Colonic mucosa (tissue), 4 donors: Measurements from ENCODE around the gene ACBD6. TPM values are rescaled to one million over a fixed set of nuclear protein-coding genes. Genes with fewer than 3 reads are reported as not detected.

Experiments used
- DNase-seq: peaks from one replicate; pipeline ENCODE4 v3.0.0-alpha.2; 2020
- H3K27ac ChIP-seq: fragments of 200-600 bp; one replicate; pipeline ENCODE4 v1.8.0; 2021
- H3K27me3 ChIP-seq: fragments of 200-600 bp; one replicate; pipeline ENCODE4 v1.8.0; 2021
- H3K36me3 ChIP-seq: fragments of 200-600 bp; one replicate; pipeline ENCODE4 v1.8.0; 2021
- H3K4me1 ChIP-seq: fragments of 200-600 bp; one replicate; pipeline ENCODE4 v1.8.0; 2021; ENCODE audit warnings: mild to moderate bottlenecking
- H3K4me3 ChIP-seq: fragments of 200-600 bp; one replicate; pipeline ENCODE4 v1.8.0; 2021
- H3K9ac ChIP-seq, 2 donors: one replicate each; pipeline ENCODE4 v1.7.0; 2013; ENCODE audit warnings: control low read depth in 2 of 2, low read depth in 2 of 2, low read length in 2 of 2
- H3K9me3 ChIP-seq: fragments of 200-600 bp; one replicate; pipeline ENCODE4 v1.8.0; 2021
- CTCF ChIP-seq: fragments of 200-600 bp; IDR thresholded peaks from one replicate; pipeline ENCODE4 v1.8.0; 2022; ENCODE audit warnings: antibody characterized with exemption, mild to moderate bottlenecking
- intact Hi-C: fragments of 100-400 bp; cut with DNase I; formaldehyde crosslinking; loops from one replicate; pipeline ENCODE4 v1.14.1; 2022
- total RNA-seq, 2 donors: library from RNA; stranded (reverse); fragmentation: NEBNext Ultra II Directional in 1 of 2; extraction: Animal tissue kit (Norgen Biotek cat#: 25700) in 1 of 2; gene quantifications; one replicate each; pipeline ENCODE4 v1.2.1, GENCODE V29; 2021
- donor health status: healthy.
- donor health status: DM: no; HTN: no; CAD: no.
- donor health status: DM: no; HTN: no; CAD: no.

Gene ACBD6
- total RNA-seq, 2 donors from 2014 or later = 16.1 to 25.8 TPM

- Histone ChIP-seq H3K9ac (no peak overlapping the region), H3K27ac (no peak overlapping the region), H3K36me3 (no peaks in the 10 kb centered on the region), H3K4me1 (no peaks in the 10 kb centered on the region), H3K9me3 (no peaks in the 10 kb centered on the region), H3K27me3 (peaks cover 13% of the 10 kb centered on the region), H3K4me3 (no peak overlapping the region)
- intact Hi-C loops = loop anchor here (2.0 kb wide), 2 partner anchors 163 to 225 kb away; no protein-coding TSS in a partner anchor
- no peak for DNase-seq
- TF ChIP-seq CTCF = no peak
Observed at GRCh38 chr1:180253585-180254495, 248.5 kb downstream of the ACBD6 start.

- H3K4me1 ChIP-seq = no peaks in the 10 kb centered on the region
- peaks cover 6% of the 10 kb centered on the region for H3K27me3 ChIP-seq
- DNase-seq = peak; percentile 86
- peak; percentile 82 for TF ChIP-seq CTCF
- no peak overlapping the region for H3K4me3 ChIP-seq
- no peak overlapping the region for H3K27ac ChIP-seq
- H3K9ac ChIP-seq = no peak overlapping the region
- H3K36me3 ChIP-seq = no peaks in the 10 kb centered on the region
- intact Hi-C loops = loop anchor here (2.0 kb wide), 2 partner anchors 164 to 226 kb away; no protein-coding TSS in a partner anchor
- H3K9me3 ChIP-seq = no peaks in the 10 kb centered on the region
Observed at GRCh38 chr1:180252638-180253536, 249.5 kb downstream of the ACBD6 start.

- peaks cover 5% of the 10 kb centered on the region for H3K27me3 ChIP-seq
- intact Hi-C loops = loop anchor here (2.0 kb wide), 2 partner anchors 165 to 227 kb away; no protein-coding TSS in a partner anchor
Observed at GRCh38 chr1:180251526-180252305, 250.7 kb downstream of the ACBD6 start.

GRCh38 chr1:180250883-180251509, 251.4 kb downstream of the ACBD6 start:
- intact Hi-C loops = no loop called here

More at GRCh38 chr1:180251526-180252305, 250.7 kb downstream of the ACBD6 start:
- Histone ChIP-seq H3K4me3 (no peak overlapping the region), H3K9ac (no peak overlapping the region), H3K4me1 (no peaks in the 10 kb centered on the region), H3K27ac (no peak overlapping the region), H3K36me3 (no peaks in the 10 kb centered on the region), H3K9me3 (no peaks in the 10 kb centered on the region)
- no peak for DNase-seq
- TF ChIP-seq CTCF = no peak

More at GRCh38 chr1:180250883-180251509, 251.4 kb downstream of the ACBD6 start:
- no peak for TF ChIP-seq CTCF
- H3K9me3 ChIP-seq = no peaks in the 10 kb centered on the region
- no peak for DNase-seq
- H3K4me3 ChIP-seq = no peak overlapping the region
- H3K4me1 ChIP-seq = no peaks in the 10 kb centered on the region
- no peak overlapping the region for H3K9ac ChIP-seq
- H3K36me3 ChIP-seq = no peaks in the 10 kb centered on the region
- H3K27ac ChIP-seq = no peak overlapping the region
- peaks cover 5% of the 10 kb centered on the region for H3K27me3 ChIP-seq
